ENCODE results near the gene MAFF.

Gene MAFF

GRCh38 chr22:38205261-38206128 is 3.7 kb downstream of the MAFF start:
- DNase-seq: no peak

- DNase-seq: no peak
These were observed 6.2 kb downstream of the MAFF start for GRCh38 chr22:38207898-38208432.

GRCh38 chr22:38208551-38208968 is 6.8 kb downstream of the MAFF start:
- DNase-seq: no peak

GRCh38 chr22:38211556-38211955 is 9.8 kb downstream of the MAFF start:
- no peak for DNase-seq

- DNase-seq: no peak
These were observed 10.6 kb downstream of the MAFF start for GRCh38 chr22:38212442-38212841.

GRCh38 chr22:38213319-38213989 is 11.7 kb downstream of the MAFF start:
- no peak for DNase-seq

- DNase-seq: no peak
These were observed 12.2 kb downstream of the MAFF start for GRCh38 chr22:38213990-38214301.

- no peak for DNase-seq
These were observed 12.7 kb downstream of the MAFF start for GRCh38 chr22:38214302-38215056.

GRCh38 chr22:38215156-38216038 is 13.6 kb downstream of the MAFF start:
- no peak for DNase-seq

GRCh38 chr22:38218661-38219622 is 17.1 kb downstream of the MAFF start:
- no peak for DNase-seq

- no peak for DNase-seq
These were observed 17.8 kb downstream of the MAFF start for GRCh38 chr22:38219632-38220031.

GRCh38 chr22:38220163-38220562 is 18.4 kb downstream of the MAFF start:
- DNase-seq: no peak

- no peak for DNase-seq
These were observed 19.0 kb downstream of the MAFF start for GRCh38 chr22:38220653-38221386.

GRCh38 chr22:38221407-38221806 is 19.6 kb downstream of the MAFF start:
- no peak for DNase-seq

GRCh38 chr22:38221908-38222796 is 20.4 kb downstream of the MAFF start:
- no peak for DNase-seq

- no peak for DNase-seq
These were observed 21.0 kb downstream of the MAFF start for GRCh38 chr22:38222797-38223119.

GRCh38 chr22:38223289-38223960 is 21.6 kb downstream of the MAFF start:
- peak in 1 of 2 experiments; percentile 6 for DNase-seq

GRCh38 chr22:38226853-38227649 is 25.3 kb downstream of the MAFF start:
- DNase-seq: no peak

Measured in SHP77 (cell line).